Endothelial cell of umbilical vein (primary cell): ENCODE data around the gene LAMB1. TPM values are rescaled to one million over a fixed set of nuclear protein-coding genes. Genes with fewer than 3 reads are reported as not detected.

Experiments
- BruUV-seq: library from RNA; stranded (reverse); fragments of 400-500 nt; replicated peaks from 2 replicates; lab custom pipeline; 2021; lab: Mats Ljungman, UMichigan
- CTCF ChIA-PET: fragments of 300-600, 350-600 bp; sonication (Branson Sonifier 250); formaldehyde crosslinking; loops from one replicate; lab custom pipeline; 2021; ENCODE audit warnings: antibody characterized with exemption, inconsistent platforms; lab: Charles Lee
- POLR2A ChIA-PET: fragments of 300-600, 350-600 bp; sonication (Branson Sonifier 250); formaldehyde crosslinking; loops from one replicate; lab custom pipeline; 2021; ENCODE audit warnings: antibody characterized with exemption, inconsistent platforms; lab: Charles Lee
- DNase-seq: peaks from one replicate; pipeline ENCODE4 v3.0.0-alpha.2; 2011; ENCODE audit warnings: low read depth, low spot score
- FAIRE-seq: peaks from 2 replicates; lab custom pipeline; 2011; peaks lifted over from hg19 to GRCh38; lab: Jason Lieb, UNC
- H2AFZ ChIP-seq: 2 replicates; pipeline ENCODE4 v1.6.0; 2012; ENCODE audit warnings: low read depth, low read length, control low read depth, inconsistent platforms
- H3K27ac ChIP-seq: 2 replicates; pipeline ENCODE4 v1.5.1; 2011; ENCODE audit warnings: low read depth, mild to moderate bottlenecking, control low read depth, low read length, moderate library complexity; ENCODE audit not compliant: insufficient read depth
- H3K27me3 ChIP-seq, 2 experiments: 2 replicates each; pipeline versions ENCODE4 v1.6.0 to v1.6.1; 2011; ENCODE audit warnings: low read length in 2 of 2, mixed read lengths in 1 of 2; ENCODE audit not compliant: control insufficient read depth in 2 of 2, insufficient read depth in 2 of 2
- H3K36me3 ChIP-seq, 2 experiments: 2 replicates in 1 of 2; 3 replicates in 1 of 2; pipeline ENCODE4 v1.5.1; 2011; ENCODE audit warnings: low read length in 2 of 2, mild to moderate bottlenecking in 1 of 2, moderate library complexity in 1 of 2; ENCODE audit not compliant: control insufficient read depth in 2 of 2, insufficient read depth in 2 of 2; ENCODE audit errors: extremely low read depth in 1 of 2
- H3K4me1 ChIP-seq: 3 replicates; pipeline ENCODE4 v1.5.1; 2011; ENCODE audit warnings: mild to moderate bottlenecking, low read length; ENCODE audit not compliant: control insufficient read depth, insufficient read depth; ENCODE audit errors: extremely low read depth
- H3K4me2 ChIP-seq: 2 replicates; pipeline ENCODE4 v1.6.1; 2011; ENCODE audit warnings: low read length, control low read depth, mixed read lengths; ENCODE audit not compliant: insufficient read depth
- H3K4me3 ChIP-seq, 3 experiments: fragments of 200-600 bp in 1 of 3; sonication (generic), shearing (Covaris generic) in 1 of 3; replicated peaks in 1 of 3; 2 replicates each; pipeline ENCODE4 v1.5.1; 2011 to 2016; ENCODE audit warnings: control low read depth in 3 of 3, low read length in 3 of 3, mild to moderate bottlenecking in 2 of 3, inconsistent platforms in 1 of 3, low read depth in 1 of 3, moderate library complexity in 1 of 3; ENCODE audit not compliant: insufficient read depth in 1 of 3
- H3K79me2 ChIP-seq: 2 replicates; pipeline ENCODE4 v1.6.0; 2012; ENCODE audit warnings: low read length, inconsistent platforms; ENCODE audit not compliant: control insufficient read depth, insufficient read depth
- H3K9ac ChIP-seq: replicated peaks from 2 replicates; pipeline ENCODE3; 2011; ENCODE audit warnings: low read length, control low read depth; ENCODE audit not compliant: insufficient read depth; ENCODE audit errors: extremely low read depth
- H3K9me1 ChIP-seq: replicated peaks from 3 replicates; pipeline ENCODE4 v1.6.0; 2011; ENCODE audit warnings: mild to moderate bottlenecking, low read length; ENCODE audit not compliant: control insufficient read depth, insufficient read depth; ENCODE audit errors: extremely low read depth
- H3K9me3 ChIP-seq: replicated peaks from 2 replicates; pipeline ENCODE4 v1.5.1; 2012; ENCODE audit warnings: low read length, inconsistent platforms; ENCODE audit not compliant: control insufficient read depth, insufficient read depth
- H4K20me1 ChIP-seq: replicated peaks from 2 replicates; pipeline ENCODE3; 2011; ENCODE audit warnings: mild to moderate bottlenecking, low read length; ENCODE audit not compliant: control insufficient read depth, insufficient read depth; ENCODE audit errors: extremely low read depth
- FOS ChIP-seq: IDR thresholded peaks from 2 replicates; pipeline ENCODE4 v1.6.1; 2011; ENCODE audit warnings: mild to moderate bottlenecking, low read length, moderate library complexity, borderline replicate concordance; ENCODE audit not compliant: insufficient read depth
- JUN ChIP-seq: IDR thresholded peaks from 2 replicates; pipeline ENCODE4 v1.6.1; 2011; ENCODE audit warnings: borderline replicate concordance, low read depth; ENCODE audit not compliant: insufficient read length, insufficient read depth
- POLR2A ChIP-seq: IDR thresholded peaks from 2 replicates; pipeline ENCODE4 v1.6.1; 2012; ENCODE audit warnings: low read depth, mild to moderate bottlenecking, control low read depth, low read length
- POLR2AphosphoS5 ChIP-seq: IDR thresholded peaks from 2 replicates; pipeline ENCODE4 v1.6.1; 2012; ENCODE audit warnings: low read depth, mild to moderate bottlenecking, control low read depth, low read length, moderate library complexity; ENCODE audit not compliant: insufficient read depth
- dilution Hi-C: fragments of 300-500 bp; cut with MboI; formaldehyde crosslinking; loops from one replicate; pipeline ENCODE4 v1.15.0; 2019; ENCODE audit warnings: low sequenced_read_pairs; ENCODE audit not compliant: extremely low pct_ligation_motif_present
- intact Hi-C: fragments of 100-400 bp; cut with micrococcal nuclease; formaldehyde crosslinking; loops from one replicate; pipeline ENCODE4 v1.10.0; 2022
- polyA plus RNA-seq, 4 experiments: library from polyadenylated mRNA; depleted of rRNA in 3 of 4; stranded (reverse) in 3 of 4; unstranded in 1 of 4; fragments of >200 nt; gene quantifications; 2 replicates each; pipeline versions ENCODE4 v1.2.1 to v1.2.3, GENCODE V29; 2011 to 2012; ENCODE audit warnings: missing spikeins in 1 of 4
- total RNA-seq: library from RNA; stranded (reverse); gene quantifications from 2 replicates; pipeline ENCODE4 v1.2.3, GENCODE V29; 2021
- TF ChIP-seq, protein P1 (sequence below), 2 donors: IDR thresholded peaks; 1 replicate in 1 of 2; 2 replicates in 1 of 2; pipeline ENCODE4 v1.5.1; 2011; ENCODE audit warnings: low read length in 2 of 2, mild to moderate bottlenecking in 2 of 2, moderate library complexity in 2 of 2, control low read depth in 1 of 2, inconsistent platforms in 1 of 2, low read depth in 1 of 2; ENCODE audit not compliant: insufficient read depth in 1 of 2; ENCODE audit errors: extremely low read depth in 1 of 2
- TF ChIP-seq, protein P2 (sequence below): IDR thresholded peaks from 2 replicates; pipeline ENCODE4 v1.6.1; 2011; ENCODE audit not compliant: insufficient read depth, insufficient read length

The LAMB1 gene
- total and polyA plus RNA-seq, 2 donors (not counting 3 experiments of a cell fraction or from before 2014, with no cell fraction given), result 588 to 703 TPM

DNA sequence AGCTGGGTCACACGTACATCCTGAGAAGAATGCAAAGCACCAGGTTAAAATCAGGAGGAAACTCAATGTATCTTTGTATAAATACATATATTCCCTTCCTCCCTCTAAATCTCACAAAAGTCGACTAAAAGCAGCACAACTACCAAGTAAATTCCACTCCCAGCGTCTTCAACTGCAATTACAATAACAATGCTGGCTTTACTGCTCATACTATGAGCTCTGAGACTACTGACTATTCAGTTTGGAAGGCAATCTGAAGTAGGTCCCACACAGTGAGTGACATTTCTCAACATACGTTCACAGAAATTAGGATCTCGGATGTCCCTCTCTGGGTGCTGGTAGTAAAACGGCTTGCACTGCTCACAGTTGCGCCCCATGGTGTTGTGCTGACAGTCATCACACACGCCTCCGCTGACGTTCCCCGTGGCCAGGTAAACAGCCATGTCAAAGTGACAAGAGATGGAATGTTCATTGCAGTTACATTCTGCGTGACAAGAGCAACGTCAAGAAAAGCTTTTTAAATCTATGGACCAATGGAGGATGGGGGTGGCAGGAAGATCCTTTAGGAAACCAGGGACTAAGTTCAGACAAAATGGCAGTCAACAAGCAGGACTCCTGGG, 27.5 kb downstream of the LAMB1 start:
- Histone ChIP-seq H3K9ac (no peak overlapping the region), H4K20me1 (peaks cover 3% of the 10 kb centered on the region), H3K4me3 (no peak overlapping the region), H3K9me1 (no peaks in the 10 kb centered on the region), H3K9me3 (no peaks in the 10 kb centered on the region), H3K4me2 (no peak overlapping the region), H3K4me1 (peaks cover 50% of the 10 kb centered on the region), H3K27me3 (no peaks in the 10 kb centered on the region), H3K27ac (no peak overlapping the region), H3K79me2 (peaks cover 81% of the 10 kb centered on the region), H3K36me3 (peaks cover 62 to 68% of the 10 kb centered on the region in 2 experiments), H2AFZ (no peak overlapping the region)
- DNase-seq (no peak), FAIRE-seq (no peak)
- TF ChIP-seq POLR2A, result peak; percentile 8
- no peak for TF ChIP-seq FOS
- intact Hi-C loops, result no loop called here
- ChIA-PET POLR2A (interaction anchor here (1.6 kb wide), 1 partner anchor 8 kb away, joined by 3 read pairs; no protein-coding TSS in a partner anchor), CTCF (no interaction called here)
- no TSS peak for BruUV-seq
- dilution Hi-C loops, result no loop called here

DNA sequence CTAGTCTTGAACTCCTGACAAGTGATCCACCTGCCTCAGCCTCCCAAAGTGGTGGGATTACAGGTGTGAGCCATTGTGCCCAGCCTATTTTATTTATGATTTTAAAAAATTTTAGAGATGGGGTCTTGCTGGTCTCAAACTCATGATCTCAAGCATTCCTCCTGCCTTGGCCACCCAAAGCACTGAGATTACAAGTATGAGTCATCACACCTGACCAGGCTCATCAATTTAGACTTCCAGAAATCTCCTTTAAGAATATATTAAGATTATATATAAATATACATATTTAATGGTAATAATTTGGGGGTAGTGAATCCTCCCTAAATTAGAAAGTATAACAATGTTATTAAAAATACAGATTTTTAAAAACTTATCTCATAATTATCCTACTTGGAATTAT, 29.1 kb downstream of the LAMB1 start:
- ChIA-PET CTCF (interaction anchor here (1.1 to 3.3 kb wide), 5 partner anchors 8 to 172 kb away, joined by 3 to 19 read pairs (median 8); no protein-coding TSS in a partner anchor), POLR2A (no interaction called here)
- H3K27me3 ChIP-seq, result no peaks in the 10 kb centered on the region
- H3K4me1 ChIP-seq, result peaks cover 55% of the 10 kb centered on the region
- peaks cover 48 to 58% of the 10 kb centered on the region in 2 experiments for H3K36me3 ChIP-seq
- no peaks in the 10 kb centered on the region for H3K9me3 ChIP-seq
- H3K9ac ChIP-seq, result no peak overlapping the region
- H2AFZ ChIP-seq, result no peak overlapping the region
- TF ChIP-seq, protein P1, sequence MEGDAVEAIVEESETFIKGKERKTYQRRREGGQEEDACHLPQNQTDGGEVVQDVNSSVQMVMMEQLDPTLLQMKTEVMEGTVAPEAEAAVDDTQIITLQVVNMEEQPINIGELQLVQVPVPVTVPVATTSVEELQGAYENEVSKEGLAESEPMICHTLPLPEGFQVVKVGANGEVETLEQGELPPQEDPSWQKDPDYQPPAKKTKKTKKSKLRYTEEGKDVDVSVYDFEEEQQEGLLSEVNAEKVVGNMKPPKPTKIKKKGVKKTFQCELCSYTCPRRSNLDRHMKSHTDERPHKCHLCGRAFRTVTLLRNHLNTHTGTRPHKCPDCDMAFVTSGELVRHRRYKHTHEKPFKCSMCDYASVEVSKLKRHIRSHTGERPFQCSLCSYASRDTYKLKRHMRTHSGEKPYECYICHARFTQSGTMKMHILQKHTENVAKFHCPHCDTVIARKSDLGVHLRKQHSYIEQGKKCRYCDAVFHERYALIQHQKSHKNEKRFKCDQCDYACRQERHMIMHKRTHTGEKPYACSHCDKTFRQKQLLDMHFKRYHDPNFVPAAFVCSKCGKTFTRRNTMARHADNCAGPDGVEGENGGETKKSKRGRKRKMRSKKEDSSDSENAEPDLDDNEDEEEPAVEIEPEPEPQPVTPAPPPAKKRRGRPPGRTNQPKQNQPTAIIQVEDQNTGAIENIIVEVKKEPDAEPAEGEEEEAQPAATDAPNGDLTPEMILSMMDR (IDR thresholded peaks at IDR 0.05; ENCODE audit: extremely low read depth in 1 of 2, insufficient read depth in 1 of 2, low read depth in 1 of 2, low read length in 2 of 2), result no peak
- TF ChIP-seq FOS, result peak; percentile 27
- TF ChIP-seq POLR2AphosphoS5, result no peak
- TF ChIP-seq, protein P2, sequence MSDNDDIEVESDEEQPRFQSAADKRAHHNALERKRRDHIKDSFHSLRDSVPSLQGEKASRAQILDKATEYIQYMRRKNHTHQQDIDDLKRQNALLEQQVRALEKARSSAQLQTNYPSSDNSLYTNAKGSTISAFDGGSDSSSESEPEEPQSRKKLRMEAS, result no peak
- TF ChIP-seq JUN, result no peak
- peaks cover 72% of the 10 kb centered on the region for H3K79me2 ChIP-seq
- dilution Hi-C loops, result no loop called here
- FAIRE-seq (no peak), DNase-seq (no peak)
- H3K27ac ChIP-seq, result no peak overlapping the region
- H4K20me1 ChIP-seq, result peaks cover 2% of the 10 kb centered on the region
- no TSS peak for BruUV-seq
- H3K9me1 ChIP-seq, result no peaks in the 10 kb centered on the region
- intact Hi-C loops, result no loop called here
- no peak overlapping the region for H3K4me2 ChIP-seq
- no peak overlapping the region for H3K4me3 ChIP-seq
